NCI-H2081 treated with DMSO at 0.1 percent for 48 hours (cell line): ENCODE data around the gene MYH14.

Experiments
- DNase-seq: peaks from one replicate; lab custom pipeline; 2025; lab: John Stamatoyannopoulos, UW

The MYH14 gene

DNA sequence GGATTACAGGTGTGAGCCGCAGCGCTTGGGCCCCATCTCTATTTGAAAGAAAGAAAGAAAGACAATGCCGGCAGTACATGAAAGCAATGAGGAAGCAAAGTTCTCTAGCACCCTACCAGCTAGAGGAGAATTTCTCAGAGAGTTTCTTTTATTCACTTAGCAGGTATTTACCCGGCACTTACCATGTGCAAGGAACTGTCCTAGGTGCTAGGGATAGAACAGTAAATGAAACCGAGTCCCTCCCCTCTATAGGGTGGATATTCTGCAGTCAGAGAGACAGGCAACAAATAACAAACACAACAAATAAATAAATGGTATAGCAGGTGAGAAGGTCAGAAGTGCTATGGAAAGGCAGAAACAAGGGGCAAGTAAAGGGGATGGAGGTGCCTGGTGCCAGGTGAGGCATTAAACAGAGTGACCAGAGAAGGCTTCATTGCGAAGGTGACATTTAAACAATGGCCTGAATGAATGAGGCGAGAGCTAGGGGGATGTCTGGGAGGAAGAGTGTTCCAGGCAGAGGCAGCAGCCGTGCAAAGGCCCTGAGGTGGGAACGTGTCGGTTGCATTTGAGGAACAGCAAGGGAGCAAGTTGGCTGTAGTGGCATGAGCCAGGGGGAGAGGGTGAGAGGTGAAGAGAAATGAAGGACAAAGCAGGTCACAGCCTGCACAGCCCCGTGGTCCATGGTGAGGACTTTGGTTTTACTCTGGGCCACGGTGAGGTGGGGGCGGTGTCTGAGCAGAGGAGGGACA, 10.8 kb upstream of the MYH14 start:
- no peak for DNase-seq

DNA sequence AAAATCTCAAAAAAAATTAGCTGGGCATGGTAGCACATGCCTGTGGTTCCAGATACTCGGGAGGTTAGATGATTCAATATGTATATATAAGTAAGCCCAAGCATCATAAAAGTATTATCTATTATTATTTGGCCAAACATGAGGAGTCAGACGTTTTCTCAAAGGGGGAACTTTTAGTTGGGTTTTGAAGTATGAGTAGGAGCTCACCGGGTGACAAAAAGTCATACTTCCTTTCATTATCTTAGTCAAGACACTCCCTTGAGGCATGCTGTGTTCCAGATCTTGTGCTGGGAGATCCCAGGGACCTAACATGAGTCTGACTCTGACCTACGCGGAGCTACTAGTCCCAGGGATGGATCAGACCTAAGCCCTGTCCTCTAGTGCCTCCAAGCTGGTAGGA, 8.2 kb upstream of the MYH14 start:
- DNase-seq: no peak

DNA sequence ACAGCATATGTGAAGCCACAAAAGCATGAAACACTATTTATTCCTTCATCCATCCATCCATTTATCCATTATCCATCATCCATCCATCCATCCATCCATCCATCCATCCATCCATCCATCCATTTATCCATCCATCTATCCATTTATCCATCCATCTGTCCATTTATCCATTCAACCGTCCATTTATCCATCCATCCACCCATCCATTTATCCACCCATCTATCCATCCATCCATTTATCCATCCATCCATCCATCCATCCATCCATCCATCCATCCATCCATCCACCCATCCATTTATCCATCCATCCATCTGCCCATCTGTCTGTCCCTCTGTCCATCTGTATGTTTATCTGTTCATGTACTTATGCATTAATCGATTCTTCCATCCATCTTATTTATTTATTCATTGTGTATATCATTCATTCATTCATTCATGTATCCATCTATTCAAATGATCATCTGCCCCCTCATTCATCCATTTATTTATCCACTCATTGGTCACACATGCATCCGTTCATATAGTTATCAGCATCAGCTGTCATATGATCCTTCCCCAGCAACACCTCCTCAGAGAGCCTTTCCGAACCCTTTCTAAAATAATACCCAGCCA, 7.0 kb upstream of the MYH14 start:
- no peak for DNase-seq

DNA sequence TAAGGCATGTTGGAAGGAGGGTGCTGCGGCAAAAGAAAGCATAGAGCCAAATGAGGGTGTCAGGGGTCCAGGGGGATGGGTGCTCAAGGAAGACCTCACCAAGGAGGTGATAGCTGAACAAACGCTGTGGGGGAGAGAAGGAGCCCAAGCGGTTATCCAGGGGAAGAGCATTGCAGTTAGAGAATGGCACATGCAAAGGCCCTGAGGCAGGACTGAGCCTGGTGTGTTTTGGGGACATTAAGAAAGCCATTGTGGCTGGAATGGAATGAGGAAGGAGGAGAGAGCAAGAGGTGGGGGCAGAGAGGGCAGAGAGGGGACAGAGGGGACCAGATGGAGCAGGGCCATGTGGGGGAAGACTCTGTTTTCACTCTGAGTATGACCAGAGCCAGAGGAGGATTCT, 6.1 kb upstream of the MYH14 start:
- no peak for DNase-seq

DNA sequence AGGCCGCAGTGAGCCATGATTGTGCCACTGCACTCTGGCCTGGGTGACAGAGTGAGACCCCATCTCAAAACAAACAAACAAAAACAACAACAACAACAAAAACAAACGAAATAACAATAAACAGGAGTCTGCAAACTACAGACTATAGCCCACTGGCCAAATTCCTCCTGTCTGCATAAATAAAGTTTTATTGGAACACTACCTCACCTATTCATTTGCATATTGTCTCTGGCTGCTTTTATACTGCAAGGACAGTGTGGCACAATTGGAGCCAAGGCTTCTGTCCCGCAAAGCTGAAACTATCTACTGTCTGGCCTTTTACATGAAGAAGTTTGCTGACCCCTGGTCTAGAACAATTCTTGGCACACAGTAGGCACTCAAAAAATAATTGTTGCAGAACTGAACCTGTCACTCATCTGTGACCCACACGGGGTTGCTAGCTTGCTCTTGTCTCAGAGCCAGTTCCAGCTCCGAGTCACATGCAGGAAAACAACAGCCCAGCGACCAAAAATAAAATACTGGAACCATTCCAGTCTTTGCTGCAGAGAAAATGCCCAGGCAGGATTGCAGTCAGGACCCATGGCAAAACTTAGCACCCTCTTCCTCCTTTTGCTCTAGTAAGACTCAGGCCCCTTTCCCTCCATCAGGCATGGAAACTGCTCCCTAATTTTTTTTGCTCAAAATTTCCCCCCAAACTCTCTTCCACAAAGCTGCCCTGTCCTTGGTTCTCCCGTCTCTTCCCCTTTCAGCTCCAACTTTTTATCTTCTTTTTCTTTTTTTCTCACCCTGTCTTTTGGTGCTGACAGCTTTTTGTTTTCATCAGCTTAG, 4.8 kb upstream of the MYH14 start:
- no peak for DNase-seq

DNA sequence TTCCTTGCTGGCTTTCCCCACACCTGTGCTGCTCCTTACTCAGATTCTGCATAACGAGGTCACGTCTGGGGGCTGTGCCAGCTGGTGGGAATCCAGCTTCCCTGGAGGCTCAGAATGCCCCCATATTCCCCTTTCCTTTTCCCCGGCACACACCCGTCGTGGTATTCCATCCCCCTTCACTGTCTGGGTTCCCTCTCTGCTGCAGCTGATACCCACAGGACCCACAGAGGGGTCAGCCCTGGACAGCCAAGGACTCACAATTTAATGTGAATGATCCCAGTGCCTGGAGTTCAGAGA, 4.2 kb upstream of the MYH14 start:
- DNase-seq: no peak

DNA sequence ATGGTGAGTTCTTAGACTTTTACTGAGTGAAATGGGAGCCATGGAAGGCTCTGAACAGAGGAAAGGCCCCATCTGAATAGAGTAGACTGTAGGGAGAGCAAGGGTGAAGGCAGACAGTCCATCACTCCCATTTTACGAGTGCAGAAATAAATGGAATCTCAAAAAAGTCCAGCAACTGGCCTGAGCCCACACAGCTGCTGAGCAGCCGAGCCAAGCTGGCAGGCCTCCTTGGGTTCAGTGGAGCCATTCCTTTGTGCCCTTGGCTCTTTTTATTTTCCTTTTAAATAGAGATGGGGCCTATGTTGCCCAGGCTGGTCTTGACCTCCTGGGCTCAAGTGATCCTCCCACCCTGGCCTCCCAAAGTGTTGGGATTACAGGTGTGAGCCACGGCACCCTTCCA, 1.0 kb upstream of the MYH14 start:
- DNase-seq: no peak

DNA sequence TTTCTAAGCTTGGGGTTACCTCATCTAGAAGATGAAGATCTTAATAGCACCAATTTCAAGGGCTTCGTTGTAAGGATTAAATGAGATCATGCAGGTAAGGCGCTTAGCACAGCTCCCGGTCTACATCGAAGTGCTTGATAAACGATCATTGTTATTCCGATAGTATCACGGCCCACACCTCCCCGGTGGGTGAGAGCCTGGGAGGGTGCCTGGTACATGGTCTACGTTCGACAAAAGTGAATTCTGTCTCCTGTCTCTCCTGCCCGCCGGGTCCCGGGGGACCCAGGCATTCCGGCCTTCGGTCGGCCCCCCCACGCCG, 501 bp upstream of the MYH14 start:
- no peak for DNase-seq

DNA sequence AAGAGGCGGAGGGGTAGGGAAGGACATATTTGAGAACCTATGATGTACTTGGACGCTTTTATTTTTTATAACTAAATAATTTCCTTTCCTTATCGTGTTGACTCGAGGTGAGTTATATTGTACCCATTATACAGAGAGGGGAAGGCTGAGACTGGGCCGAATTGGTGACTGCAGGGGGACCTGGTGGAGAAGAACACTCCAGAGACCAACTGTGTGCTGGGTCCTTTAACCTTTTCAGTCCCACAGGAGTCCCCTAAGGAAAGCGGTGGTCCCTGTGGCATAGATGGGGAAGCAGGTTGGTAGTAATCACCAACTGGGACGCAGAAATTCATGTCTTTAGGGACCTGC, 633 bp downstream of the MYH14 start:
- DNase-seq: no peak

DNA sequence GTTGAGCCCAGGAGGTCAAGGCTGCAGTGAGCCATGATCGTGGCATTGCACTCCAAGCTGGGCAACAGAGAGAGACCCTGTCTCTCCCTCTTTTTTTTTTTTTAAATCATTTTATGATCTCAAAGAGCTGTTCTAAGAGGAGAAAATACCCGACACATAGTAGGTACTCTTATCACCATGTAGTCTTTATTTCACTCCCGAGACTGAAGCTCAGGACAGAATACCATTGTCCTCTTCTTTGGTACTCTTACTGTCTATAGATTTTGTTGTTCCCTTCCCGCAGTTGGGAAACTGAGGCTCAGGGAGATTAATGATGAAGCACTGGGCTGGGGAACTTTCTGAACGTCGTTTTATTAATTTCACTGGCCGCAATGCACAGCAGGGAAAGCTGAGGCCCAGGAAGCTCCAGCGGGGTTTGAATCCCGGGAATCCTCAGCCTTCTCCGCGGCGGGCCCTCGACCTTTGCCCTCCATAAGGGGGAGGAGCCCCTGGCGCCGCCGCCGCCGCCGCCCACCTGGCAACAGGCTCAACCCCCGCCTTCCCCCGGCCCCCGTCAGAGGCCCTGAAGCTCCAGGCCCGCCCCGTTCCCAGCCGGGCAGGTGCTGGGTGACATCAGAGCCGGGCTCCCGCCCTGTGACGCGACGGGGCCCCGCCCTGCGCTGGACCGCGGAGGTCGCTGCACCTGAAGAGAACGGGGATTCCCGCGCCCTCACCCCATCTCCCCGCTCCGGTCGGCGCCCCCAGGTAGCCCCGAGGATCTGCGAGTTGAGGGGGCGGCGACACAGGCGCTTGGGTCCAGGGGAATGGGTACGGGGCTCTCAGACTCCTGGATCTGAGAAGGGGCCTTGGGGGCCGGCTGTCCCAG, 1.6 kb downstream of the MYH14 start:
- DNase-seq: no peak

DNA sequence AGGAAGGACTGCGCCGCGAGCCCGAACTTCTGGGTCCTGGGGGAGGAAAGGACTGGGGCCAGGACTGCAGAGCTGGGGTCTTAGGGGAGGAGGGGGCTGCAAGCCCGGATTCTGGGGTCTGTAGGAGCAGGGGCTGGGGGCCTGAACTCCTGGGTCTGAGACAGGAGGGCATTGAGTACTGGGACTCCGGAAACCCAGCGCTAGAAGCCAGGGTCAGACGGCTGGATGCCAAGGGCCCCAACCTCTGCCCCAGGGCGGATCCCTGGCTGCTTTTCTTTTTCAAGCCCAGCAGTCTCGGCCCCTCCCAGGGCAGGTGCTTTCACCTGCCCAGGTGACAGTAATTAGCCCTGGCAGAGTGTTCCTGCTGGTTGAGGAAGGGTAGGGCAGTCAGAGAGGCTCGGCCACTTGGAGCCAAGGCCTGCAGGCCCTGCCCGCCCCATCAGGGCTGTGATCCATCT, 2.3 kb downstream of the MYH14 start:
- no peak for DNase-seq

DNA sequence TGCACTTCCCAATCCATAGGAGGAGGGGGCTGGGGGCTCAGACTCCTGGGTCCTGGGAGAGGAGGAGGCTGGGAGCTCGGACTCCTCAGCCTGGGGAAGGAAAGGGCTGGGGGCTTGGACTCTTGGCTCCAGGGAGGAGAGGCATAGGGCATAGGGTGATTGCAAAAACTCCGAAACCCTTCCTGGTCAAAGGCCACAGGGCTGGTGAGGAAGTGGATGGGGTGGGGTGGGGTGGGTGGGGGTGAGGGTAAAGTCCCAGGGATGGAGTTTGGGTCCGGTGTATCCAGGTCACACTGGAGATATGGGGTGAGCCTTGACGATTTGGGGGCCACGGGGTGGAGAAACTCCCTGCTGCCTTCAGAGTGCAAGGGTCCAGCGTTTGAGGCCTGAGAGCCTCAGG, 2.8 kb downstream of the MYH14 start:
- no peak for DNase-seq

DNA sequence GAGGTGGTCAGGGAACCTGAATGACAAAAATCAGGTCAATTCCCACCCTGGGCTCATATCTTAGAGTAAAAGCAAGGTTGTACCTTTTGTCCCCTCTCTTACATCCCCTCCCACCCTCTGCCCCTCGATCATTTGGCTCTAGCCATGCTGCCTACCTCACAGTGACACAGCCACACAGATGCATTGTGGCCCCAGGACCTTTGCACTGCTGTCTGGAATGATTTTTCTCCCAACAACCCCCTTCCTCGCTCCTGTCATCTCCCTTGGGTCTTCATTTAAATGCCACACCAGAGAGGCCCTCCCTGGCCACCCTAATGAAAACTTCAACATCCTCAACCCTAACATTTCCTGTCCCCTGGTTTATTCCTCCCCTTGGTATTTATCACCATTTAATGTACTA, 4.3 kb downstream of the MYH14 start:
- DNase-seq: no peak

DNA sequence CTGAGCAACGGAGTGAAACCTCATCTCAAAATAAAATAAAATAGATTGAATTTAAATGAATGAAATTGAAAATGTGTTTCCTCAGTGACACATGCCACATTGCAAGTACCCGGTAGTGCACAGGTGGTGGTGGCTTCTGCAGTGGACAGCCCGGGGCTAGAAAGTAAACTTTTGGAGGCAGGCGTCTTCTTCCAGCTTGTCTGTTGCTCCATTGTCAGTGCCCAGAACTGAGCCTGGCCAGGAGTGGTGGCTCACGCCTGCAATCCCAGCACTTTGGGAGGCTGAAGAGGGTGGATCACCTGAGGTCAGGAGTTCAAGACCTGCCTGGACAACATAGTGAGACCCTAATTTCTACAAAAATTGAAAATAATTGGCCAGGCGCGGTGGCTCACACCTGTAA, 5.7 kb downstream of the MYH14 start:
- no peak for DNase-seq

DNA sequence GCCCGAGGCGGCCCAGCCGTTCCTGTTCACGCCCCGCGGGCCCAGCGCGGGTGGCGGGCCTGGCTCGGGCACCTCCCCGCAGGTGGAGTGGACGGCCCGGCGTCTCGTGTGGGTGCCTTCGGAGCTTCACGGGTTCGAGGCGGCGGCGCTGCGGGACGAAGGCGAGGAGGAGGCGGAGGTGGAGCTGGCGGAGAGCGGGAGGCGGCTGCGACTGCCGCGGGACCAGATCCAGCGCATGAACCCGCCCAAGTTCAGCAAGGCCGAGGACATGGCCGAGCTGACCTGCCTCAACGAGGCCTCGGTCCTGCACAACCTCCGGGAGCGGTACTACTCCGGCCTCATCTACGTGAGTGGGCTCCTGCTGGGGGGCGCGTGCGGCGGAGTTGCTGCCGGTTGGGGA, 7.0 kb downstream of the MYH14 start:
- DNase-seq: no peak

DNA sequence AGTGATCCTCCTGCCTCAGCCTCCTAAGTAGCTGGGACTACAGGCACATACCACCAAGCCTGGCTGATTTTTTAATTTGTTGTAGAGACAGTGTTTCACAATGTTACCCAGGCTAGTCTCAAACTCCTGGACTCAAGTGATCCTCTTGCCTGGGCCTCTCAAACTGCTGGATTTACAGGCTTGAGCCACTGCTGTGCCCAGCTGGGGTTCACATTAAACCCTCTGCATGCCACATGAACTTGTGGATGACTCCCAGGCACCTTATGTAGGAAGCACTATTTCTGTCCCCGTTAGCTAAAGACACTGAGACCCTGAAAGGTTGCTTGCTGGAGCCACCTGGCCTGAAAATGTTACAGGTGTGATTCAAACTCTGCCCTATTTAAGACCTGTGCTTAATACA, 10.5 kb downstream of the MYH14 start:
- no peak for DNase-seq

DNA sequence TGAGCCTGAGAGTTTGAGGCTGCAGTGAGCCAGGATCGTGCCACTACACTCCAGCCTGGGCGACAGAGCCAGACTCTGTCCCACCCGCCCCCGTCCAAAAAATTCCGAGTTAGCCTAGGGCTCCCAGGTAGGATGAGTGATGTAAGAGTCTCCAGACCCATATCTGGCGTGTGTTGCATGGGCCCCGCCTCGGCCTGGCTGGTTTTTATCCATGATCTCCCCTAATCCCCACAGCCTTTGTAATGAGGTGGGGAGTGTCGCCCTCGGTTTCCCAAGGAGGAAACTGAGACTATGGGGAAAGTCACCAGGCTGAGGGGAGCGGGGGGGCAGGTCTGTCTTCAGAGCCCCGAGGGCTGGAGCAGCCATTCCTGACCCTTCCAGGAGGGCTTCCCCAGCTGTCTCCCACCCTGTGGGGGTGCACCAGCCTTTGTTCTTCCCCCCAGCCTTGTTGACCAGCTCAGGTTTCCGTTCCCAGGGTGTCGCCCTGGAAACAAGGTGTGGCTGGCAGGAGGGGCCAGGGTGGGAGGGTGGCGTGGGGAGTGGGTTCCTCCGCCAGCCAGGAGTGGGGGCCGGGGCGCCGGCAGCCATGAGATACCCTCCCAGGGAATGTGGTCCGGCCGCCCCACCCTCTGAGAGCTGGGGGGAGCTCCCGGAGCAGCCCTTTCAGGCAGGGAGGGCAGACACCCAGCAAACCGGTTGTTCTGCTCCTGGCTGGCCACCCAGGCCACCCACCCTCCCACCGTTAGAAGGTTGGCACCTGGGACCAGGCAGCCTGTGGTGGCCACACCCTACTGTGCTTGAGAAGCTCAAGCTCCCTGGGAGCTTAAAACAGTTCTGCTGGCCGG, 11.5 kb downstream of the MYH14 start:
- no peak for DNase-seq

DNA sequence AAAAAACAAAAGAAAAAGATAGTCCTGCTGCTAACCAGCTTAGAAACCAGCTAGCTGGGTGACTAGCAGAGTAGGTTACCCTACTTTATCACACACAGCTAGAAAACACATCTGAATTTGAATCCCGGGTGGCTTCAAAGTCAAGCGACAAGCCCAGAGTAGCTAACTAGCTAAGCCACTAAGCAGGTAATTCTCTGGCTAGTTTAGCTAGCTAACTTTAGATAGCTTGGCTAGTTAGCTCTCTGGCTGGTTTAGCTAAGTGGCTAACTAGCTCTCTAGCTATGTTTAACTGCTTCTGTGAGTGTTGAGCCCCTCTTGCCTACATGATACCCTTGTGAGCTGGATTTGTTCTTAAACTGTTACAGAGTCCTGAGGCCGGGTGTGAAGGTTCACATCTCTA, 12.4 kb downstream of the MYH14 start:
- no peak for DNase-seq

DNA sequence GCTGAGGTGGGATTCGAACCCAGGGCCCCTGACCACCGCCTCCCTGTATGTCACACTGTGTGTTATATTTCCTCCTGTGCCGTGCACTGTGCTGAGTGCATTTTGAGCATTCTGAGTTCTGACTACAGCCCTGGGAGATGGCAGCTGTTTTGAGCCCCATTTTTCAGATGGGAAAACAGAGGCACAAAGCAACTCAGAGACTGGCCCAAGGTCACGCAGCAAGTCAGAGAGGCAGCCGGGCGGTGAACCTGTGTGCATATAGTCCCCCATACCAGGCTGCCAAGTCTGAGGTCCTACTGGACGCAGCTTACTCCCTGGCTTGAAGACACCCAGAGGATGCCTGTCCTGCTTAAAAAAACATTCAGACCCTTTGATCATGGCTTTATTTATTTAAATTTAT, 17.7 kb downstream of the MYH14 start:
- DNase-seq: no peak

DNA sequence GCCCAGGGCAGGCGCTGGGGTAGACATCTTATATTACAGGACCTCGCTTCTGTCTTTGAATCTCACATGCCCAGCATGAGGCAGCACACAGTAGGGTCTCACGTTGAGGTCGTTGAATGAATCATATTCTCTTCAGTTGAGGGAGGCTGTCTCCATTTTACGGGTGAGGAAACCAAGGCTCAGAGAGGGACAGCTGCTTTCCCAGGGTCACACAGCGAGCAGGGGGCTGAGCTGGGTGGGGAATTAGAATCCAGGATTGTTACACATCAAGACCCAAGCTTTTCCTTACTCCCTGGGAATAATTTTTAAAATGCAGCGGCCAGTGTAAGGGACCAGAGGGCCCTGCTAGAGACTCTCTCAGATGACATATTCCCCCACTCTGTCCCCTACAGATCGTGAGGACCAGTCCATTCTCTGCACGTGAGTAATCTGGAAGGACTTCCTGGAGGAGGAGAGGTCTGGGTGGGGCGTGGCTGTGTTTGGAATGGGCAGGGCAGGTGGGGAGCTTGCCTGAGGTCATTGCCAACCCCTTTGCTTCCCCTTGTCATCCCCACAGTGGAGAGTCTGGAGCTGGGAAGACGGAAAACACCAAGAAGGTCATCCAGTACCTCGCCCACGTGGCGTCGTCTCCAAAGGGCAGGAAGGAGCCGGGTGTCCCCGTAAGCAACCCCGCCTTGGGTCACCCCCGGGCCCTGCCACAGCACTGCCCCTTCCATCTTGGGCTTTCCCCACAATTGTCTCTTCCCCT, 19.4 kb downstream of the MYH14 start:
- no peak for DNase-seq

DNA sequence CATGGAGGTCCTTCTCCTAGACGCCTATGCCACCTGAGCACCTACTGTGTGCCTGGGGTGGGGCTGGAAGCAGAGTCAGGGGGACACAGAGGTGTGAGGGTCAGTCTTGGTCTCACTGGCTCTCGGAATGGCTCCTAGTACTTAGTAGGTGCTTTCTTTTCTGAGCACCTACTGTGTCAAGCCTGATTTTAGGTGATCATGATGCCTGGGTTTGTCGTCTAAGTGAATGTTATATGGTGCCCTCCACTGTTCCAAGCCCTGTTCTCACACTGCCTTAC, 20.0 kb downstream of the MYH14 start:
- no peak for DNase-seq
